GM12878 (cell line): ENCODE data around the gene ITPR2. TPM values are rescaled to one million over a fixed set of nuclear protein-coding genes. Genes with fewer than 3 reads are reported as not detected.

Experiments used
- ATF7 ChIP-seq: fragments of 450-650 bp; IDR thresholded peaks from 2 replicates; pipeline ENCODE4 v1.6.1; 2016; ENCODE audit warnings: low read depth, mild to moderate bottlenecking
- BHLHE40 ChIP-seq, 2 experiments: fragments of 450-650 bp in 1 of 2; IDR thresholded peaks; 2 replicates each; pipeline ENCODE4 v1.6.1; 2011 to 2017; ENCODE audit warnings: low read depth in 2 of 2, borderline replicate concordance in 1 of 2, improper control_type of control experiment in 1 of 2, low read length in 1 of 2, mild to moderate bottlenecking in 1 of 2
- BMI1 ChIP-seq: fragments of 450-650 bp; IDR thresholded peaks from 2 replicates; pipeline ENCODE4 v1.6.1; 2016; ENCODE audit warnings: mild to moderate bottlenecking, moderate library complexity, borderline replicate concordance
- BRCA1 ChIP-seq: IDR thresholded peaks from 2 replicates; pipeline ENCODE4 v1.6.1; 2011; ENCODE audit warnings: low read depth, low read length, improper control_type of control experiment
- CTCF ChIP-seq, 3 experiments: IDR thresholded peaks in 2 of 3; conservative IDR thresholded peaks in 1 of 3; 2 replicates each; pipeline ENCODE4 v1.5.1; 2011; ENCODE audit warnings: low read depth in 3 of 3, low read length in 3 of 3, mild to moderate bottlenecking in 3 of 3, control low read depth in 2 of 3, moderate library complexity in 2 of 3, inconsistent platforms in 1 of 3, mixed read lengths in 1 of 3; ENCODE audit not compliant: control insufficient read depth in 2 of 3, insufficient read depth in 1 of 3; ENCODE audit errors: extremely low read depth in 1 of 3
- E4F1 ChIP-seq: fragments of 450-650 bp; IDR thresholded peaks from 2 replicates; pipeline ENCODE4 v1.6.1; 2018; ENCODE audit warnings: borderline replicate concordance, mild to moderate bottlenecking; ENCODE audit not compliant: partially characterized antibody
- GATAD2B ChIP-seq: fragments of 450-650 bp; conservative IDR thresholded peaks from 2 replicates; pipeline ENCODE4 v1.6.1; 2017; ENCODE audit warnings: low read depth, mild to moderate bottlenecking, moderate library complexity
- IKZF1 ChIP-seq: fragments of 450-650 bp; conservative IDR thresholded peaks from 2 replicates; pipeline ENCODE4 v1.6.1; 2017; ENCODE audit warnings: antibody characterized with exemption, mild to moderate bottlenecking
- JUNB ChIP-seq: IDR thresholded peaks from 2 replicates; pipeline ENCODE4 v1.6.1; 2016; ENCODE audit warnings: antibody characterized with exemption, mild to moderate bottlenecking
- MEF2B ChIP-seq: fragments of 450-650 bp; IDR thresholded peaks from 2 replicates; pipeline ENCODE4 v1.6.1; 2018; ENCODE audit warnings: mild to moderate bottlenecking, moderate library complexity; ENCODE audit not compliant: partially characterized antibody, poor library complexity, severe bottlenecking
- MYC ChIP-seq: IDR thresholded peaks from 2 replicates; pipeline ENCODE4 v1.6.1; 2011; ENCODE audit warnings: mild to moderate bottlenecking, low read length, moderate library complexity, inconsistent platforms; ENCODE audit not compliant: insufficient read depth, insufficient replicate concordance, insufficient read length, severe bottlenecking
- NKRF ChIP-seq: fragments of 450-650 bp; conservative IDR thresholded peaks from 2 replicates; pipeline ENCODE4 v1.6.1; 2017; ENCODE audit warnings: mild to moderate bottlenecking, moderate library complexity
- NR2C1 ChIP-seq: fragments of 450-650 bp; IDR thresholded peaks from 2 replicates; pipeline ENCODE4 v1.6.1; 2017; ENCODE audit warnings: antibody characterized with exemption, mild to moderate bottlenecking, moderate library complexity
- POLR2AphosphoS2 ChIP-seq: IDR thresholded peaks from 2 replicates; pipeline ENCODE4 v1.6.1; 2011; ENCODE audit warnings: low read depth, mild to moderate bottlenecking, low read length, improper control_type of control experiment, moderate library complexity
- POLR2AphosphoS5 ChIP-seq: IDR thresholded peaks from 2 replicates; pipeline ENCODE4 v1.6.1; 2011; ENCODE audit warnings: mild to moderate bottlenecking, low read length, inconsistent platforms
- RBBP5 ChIP-seq: fragments of 200-600 bp; sonication (generic); conservative IDR thresholded peaks from 2 replicates; pipeline ENCODE4 v1.6.1; 2016
- SMARCA5 ChIP-seq: fragments of 450-650 bp; IDR thresholded peaks from 2 replicates; pipeline ENCODE4 v1.6.1; 2017; ENCODE audit warnings: mild to moderate bottlenecking
- SPI1 ChIP-seq: IDR thresholded peaks from 2 replicates; pipeline ENCODE4 v1.6.1; 2011; ENCODE audit warnings: low read depth, mild to moderate bottlenecking, low read length, moderate library complexity, borderline replicate concordance; ENCODE audit not compliant: insufficient read depth
- SUZ12 ChIP-seq: fragments of 200-600 bp; sonication (generic); IDR thresholded peaks from one replicate; pipeline ENCODE4 v1.6.1; 2018; ENCODE audit warnings: antibody characterized with exemption, mild to moderate bottlenecking; ENCODE audit not compliant: unreplicated experiment
- TARDBP ChIP-seq: IDR thresholded peaks from 2 replicates; pipeline ENCODE4 v1.6.1; 2016; ENCODE audit warnings: borderline replicate concordance
- TCF12 ChIP-seq: IDR thresholded peaks from 2 replicates; pipeline ENCODE4 v1.6.1; 2011; ENCODE audit warnings: low read depth, mild to moderate bottlenecking, low read length
- WRNIP1 ChIP-seq: IDR thresholded peaks from 2 replicates; pipeline ENCODE4 v1.6.1; 2011; ENCODE audit warnings: low read depth, low read length, improper control_type of control experiment, borderline replicate concordance
- YY1 ChIP-seq: IDR thresholded peaks from 2 replicates; pipeline ENCODE4 v1.6.1; 2011; ENCODE audit warnings: low read depth, mild to moderate bottlenecking, low read length
- ZBED1 ChIP-seq: IDR thresholded peaks from 2 replicates; pipeline ENCODE4 v1.6.1; 2016; ENCODE audit warnings: borderline replicate concordance
- ZNF274 ChIP-seq: IDR thresholded peaks from one replicate; pipeline ENCODE4 v1.8.0; 2011; ENCODE audit not compliant: insufficient read length, insufficient read depth
- ZNF384 ChIP-seq: IDR thresholded peaks from 2 replicates; pipeline ENCODE4 v1.6.1; 2012; ENCODE audit warnings: low read depth, mild to moderate bottlenecking, low read length, improper control_type of control experiment, borderline replicate concordance
- polyA plus RNA-seq, 11 experiments: library from polyadenylated mRNA; depleted of rRNA in 4 of 11; unstranded in 6 of 11; stranded (reverse) in 5 of 11; fragments of >200 nt; fragmentation: Nextera tagmentation in 4 of 11; fragmentation: Illumina TruSeq in 1 of 11; extraction: Ambion mirVana in 4 of 11; extraction: Trizol in 1 of 11; gene quantifications; 1 replicate in 1 of 11; 2 replicates in 10 of 11; pipeline versions ENCODE4 v1.2.1 to v1.2.3, GENCODE V29; 2011 to 2016; ENCODE audit warnings: inconsistent platforms in 2 of 11, missing spikeins in 2 of 11, low read depth in 1 of 11
- total RNA-seq, 4 experiments: library from RNA; depleted of rRNA in 3 of 4; stranded (reverse); fragments of >200 nt in 3 of 4; fragmentation: Illumina TruSeq in 1 of 4; extraction: Trizol in 1 of 4; gene quantifications; 2 replicates each; pipeline versions ENCODE4 v1.2.1 to v1.2.3, GENCODE V29; 2013 to 2021

The ITPR2 gene
- total and polyA plus RNA-seq, 10 of the 15 experiments (the other 5 are each of a cell fraction or from before 2014, with no cell fraction given): 7.5 to 76.2 (median 47.1) TPM

GRCh38 chr12:26750531-26751175 lies 82.3 kb downstream of the ITPR2 start (continued):
- no peak for TF ChIP-seq JUNB
- no peak for TF ChIP-seq SMARCA5
- TF ChIP-seq MYC: no peak
- TF ChIP-seq POLR2AphosphoS2: no peak
- TF ChIP-seq ZNF384: no peak
- TF ChIP-seq E4F1: no peak
- TF ChIP-seq BHLHE40 (IDR thresholded peaks at IDR 0.05; ENCODE audit: borderline replicate concordance in 1 of 2, low read depth in 2 of 2, low read length in 1 of 2): 0 out of 4 replicates have a peak, but pooled peaks of 1 of the 2 experiments have one; percentile 6
- TF ChIP-seq NKRF: no peak
- TF ChIP-seq RBBP5: no peak
- TF ChIP-seq GATAD2B: 0 out of 2 replicates have a peak, but pooled peaks have one; percentile 17
- no peak for TF ChIP-seq ATF7
- TF ChIP-seq ZNF274: no peak
- TF ChIP-seq CTCF (IDR thresholded peaks at IDR 0.05 in 2 of 3, conservative IDR thresholded peaks at IDR 0.05 in 1 of 3; ENCODE audit: control insufficient read depth in 2 of 3, extremely low read depth in 1 of 3, insufficient read depth in 1 of 3, low read depth in 3 of 3, low read length in 3 of 3): no peak
- no peak for TF ChIP-seq BRCA1
- no peak for TF ChIP-seq IKZF1
- no peak for TF ChIP-seq POLR2AphosphoS5
- TF ChIP-seq WRNIP1: no peak
- no peak for TF ChIP-seq TCF12
- TF ChIP-seq NR2C1: no peak
- no peak for TF ChIP-seq BMI1
- TF ChIP-seq ZBED1: peak; percentile 5; the same call in 1 of the 2 replicates
- TF ChIP-seq TARDBP: no peak
- TF ChIP-seq MEF2B: no peak
- TF ChIP-seq SPI1: no peak
- TF ChIP-seq SUZ12: no peak
- no peak for TF ChIP-seq YY1
